Measurements from ENCODE around the gene RTEL1.

- TF ChIP-seq, protein P1, sequence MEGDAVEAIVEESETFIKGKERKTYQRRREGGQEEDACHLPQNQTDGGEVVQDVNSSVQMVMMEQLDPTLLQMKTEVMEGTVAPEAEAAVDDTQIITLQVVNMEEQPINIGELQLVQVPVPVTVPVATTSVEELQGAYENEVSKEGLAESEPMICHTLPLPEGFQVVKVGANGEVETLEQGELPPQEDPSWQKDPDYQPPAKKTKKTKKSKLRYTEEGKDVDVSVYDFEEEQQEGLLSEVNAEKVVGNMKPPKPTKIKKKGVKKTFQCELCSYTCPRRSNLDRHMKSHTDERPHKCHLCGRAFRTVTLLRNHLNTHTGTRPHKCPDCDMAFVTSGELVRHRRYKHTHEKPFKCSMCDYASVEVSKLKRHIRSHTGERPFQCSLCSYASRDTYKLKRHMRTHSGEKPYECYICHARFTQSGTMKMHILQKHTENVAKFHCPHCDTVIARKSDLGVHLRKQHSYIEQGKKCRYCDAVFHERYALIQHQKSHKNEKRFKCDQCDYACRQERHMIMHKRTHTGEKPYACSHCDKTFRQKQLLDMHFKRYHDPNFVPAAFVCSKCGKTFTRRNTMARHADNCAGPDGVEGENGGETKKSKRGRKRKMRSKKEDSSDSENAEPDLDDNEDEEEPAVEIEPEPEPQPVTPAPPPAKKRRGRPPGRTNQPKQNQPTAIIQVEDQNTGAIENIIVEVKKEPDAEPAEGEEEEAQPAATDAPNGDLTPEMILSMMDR (IDR thresholded peaks at IDR 0.05; ENCODE audit: low read depth, low read length, poor library complexity, severe bottlenecking), result no peak
- TF ChIP-seq EZH2phosphoT487 (IDR thresholded peaks at IDR 0.05; ENCODE audit: borderline replicate concordance, low read length), result no peak
Observed at GRCh38 chr20:63731410-63731809, 73.3 kb downstream of the RTEL1 start.

All from DOHH2 (cell line).